SK-N-SH (cell line): ENCODE measurements around the gene LIN37. TPM values are rescaled to one million over a fixed set of nuclear protein-coding genes. Genes with fewer than 3 reads are reported as not detected.

Source experiments
- CTCF ChIA-PET: fragments of 300-600, 350-600 bp; formaldehyde crosslinking; extraction: SDS; loops from one replicate; lab custom pipeline; 2021; lab: Yijun Ruan, JAX
- POLR2A ChIA-PET: fragments of 350-600 bp; sonication (Branson Sonifier 250); formaldehyde crosslinking; extraction: SDS; loops from one replicate; lab custom pipeline; 2020; ENCODE audit warnings: antibody characterized with exemption, inconsistent platforms; lab: Yijun Ruan, JAX
- DNase-seq: peaks from one replicate; pipeline ENCODE4 v3.0.0; 2012
- H2AFZ ChIP-seq: fragments of 200-600 bp; sonication (generic); 2 replicates; pipeline ENCODE4 v1.8.1; 2016; ENCODE audit warnings: antibody characterized with exemption, mild to moderate bottlenecking, low read depth
- H3F3A ChIP-seq: fragments of 200-600 bp; sonication (generic); replicated peaks from 2 replicates; pipeline ENCODE3; 2016; ENCODE audit warnings: antibody characterized with exemption, mild to moderate bottlenecking; ENCODE audit not compliant: insufficient read depth
- H3K27ac ChIP-seq, 2 experiments: fragments of 200-500 bp in 1 of 2; fragments of 200-600 bp in 1 of 2; sonication (Bioruptor generic) in 1 of 2; sonication (generic), shearing (Covaris generic) in 1 of 2; 2 replicates each; pipeline versions ENCODE4 v1.5.1 to v1.6.1; 2014 to 2016; ENCODE audit warnings: low read depth in 2 of 2, inconsistent platforms in 1 of 2, low read length in 1 of 2, mild to moderate bottlenecking in 1 of 2, mixed read lengths in 1 of 2
- H3K27me3 ChIP-seq: fragments of 200-600 bp; sonication (generic), shearing (Covaris generic); 2 replicates; pipeline ENCODE4 v1.6.1; 2016; ENCODE audit warnings: mixed run types; ENCODE audit not compliant: insufficient read depth
- H3K36me3 ChIP-seq, 2 experiments: fragments of 200-500 bp in 1 of 2; fragments of 200-600 bp in 1 of 2; sonication (Bioruptor generic) in 1 of 2; sonication (generic) in 1 of 2; replicated peaks in 1 of 2; 2 replicates each; pipeline versions ENCODE3 to v1.5.1; 2014 to 2016; ENCODE audit warnings: low read length in 1 of 2, mild to moderate bottlenecking in 1 of 2; ENCODE audit not compliant: insufficient read depth in 2 of 2, control insufficient read depth in 1 of 2
- H3K4me1 ChIP-seq, 2 experiments: fragments of 200-500 bp in 1 of 2; fragments of 200-600 bp in 1 of 2; sonication (Bioruptor generic) in 1 of 2; sonication (generic), shearing (Covaris generic) in 1 of 2; 2 replicates each; pipeline versions ENCODE4 v1.5.1 to v1.6.1; 2014 to 2016; ENCODE audit warnings: low read depth in 1 of 2, low read length in 1 of 2, mixed run types in 1 of 2; ENCODE audit not compliant: insufficient read depth in 2 of 2, control insufficient read depth in 1 of 2
- H3K4me2 ChIP-seq: fragments of 200-600 bp; sonication (generic), shearing (Covaris generic); 2 replicates; pipeline ENCODE4 v1.6.1; 2017; ENCODE audit warnings: mixed run types
- H3K4me3 ChIP-seq, 2 experiments: fragments of 200-500 bp in 1 of 2; fragments of 200-600 bp in 1 of 2; sonication (Bioruptor generic) in 1 of 2; sonication (generic), shearing (Covaris generic) in 1 of 2; 2 replicates each; pipeline versions ENCODE4 v1.5.1 to v1.8.1; 2014 to 2016; ENCODE audit warnings: low read depth in 2 of 2, inconsistent platforms in 1 of 2, low read length in 1 of 2, mild to moderate bottlenecking in 1 of 2, mixed read lengths in 1 of 2, moderate library complexity in 1 of 2
- H3K79me2 ChIP-seq: fragments of 200-600 bp; sonication (generic); 2 replicates; pipeline ENCODE4 v1.8.1; 2017; ENCODE audit warnings: mild to moderate bottlenecking; ENCODE audit not compliant: insufficient read depth
- H3K9ac ChIP-seq: fragments of 200-600 bp; sonication (generic); 2 replicates; pipeline ENCODE4 v1.6.1; 2017; ENCODE audit warnings: mixed run types
- H3K9me2 ChIP-seq: fragments of 200-600 bp; sonication (generic); 2 replicates; pipeline ENCODE4 v1.6.1; 2017; ENCODE audit warnings: mixed run types
- H3K9me3 ChIP-seq: fragments of 200-600 bp; sonication (generic); 2 replicates; pipeline ENCODE4 v1.6.1; 2017; ENCODE audit warnings: mixed run types, mild to moderate bottlenecking, moderate library complexity
- H4K20me1 ChIP-seq: fragments of 200-600 bp; sonication (generic); 2 replicates; pipeline ENCODE4 v1.6.1; 2017; ENCODE audit warnings: mild to moderate bottlenecking, mixed run types; ENCODE audit not compliant: insufficient read depth
- CHD2 ChIP-seq: fragments of 150-350 bp; IDR thresholded peaks from 2 replicates; pipeline ENCODE4 v1.6.1; 2018; ENCODE audit warnings: low read length; ENCODE audit not compliant: partially characterized antibody
- EP300 ChIP-seq, 2 experiments: IDR thresholded peaks; 2 replicates each; pipeline versions ENCODE4 v1.4.0 to v1.6.1; 2012; ENCODE audit warnings: borderline replicate concordance in 1 of 2, low read depth in 1 of 2, low read length in 1 of 2
- FOSL2 ChIP-seq: IDR thresholded peaks from 2 replicates; pipeline ENCODE4 v1.4.0; 2012; ENCODE audit warnings: low read depth, mild to moderate bottlenecking, moderate library complexity, borderline replicate concordance
- FOXJ3 ChIP-seq: sonication (generic); formaldehyde crosslinking; IDR thresholded peaks from 2 replicates; pipeline ENCODE4 v1.5.1; 2020; ENCODE audit warnings: mild to moderate bottlenecking, missing genetic modification reagents
- FOXM1 ChIP-seq: IDR thresholded peaks from 2 replicates; pipeline ENCODE4 v1.4.0; 2012; ENCODE audit warnings: low read depth, mild to moderate bottlenecking
- GABPA ChIP-seq: IDR thresholded peaks from 2 replicates; pipeline ENCODE4 v1.4.0; 2012; ENCODE audit warnings: low read depth, mild to moderate bottlenecking
- GATA2 ChIP-seq: sonication (generic); formaldehyde crosslinking; IDR thresholded peaks from 2 replicates; pipeline ENCODE4 v1.5.0; 2020; ENCODE audit warnings: mild to moderate bottlenecking, missing genetic modification reagents
- MXI1 ChIP-seq: IDR thresholded peaks from 2 replicates; pipeline ENCODE4 v1.6.1; 2012; ENCODE audit warnings: mild to moderate bottlenecking, low read depth, low read length, improper control_type of control experiment
- NRF1 ChIP-seq: IDR thresholded peaks from 2 replicates; pipeline ENCODE4 v1.6.1; 2012; ENCODE audit warnings: low read depth, mild to moderate bottlenecking, low read length
- SIN3A ChIP-seq: IDR thresholded peaks from 2 replicates; pipeline ENCODE4 v1.6.1; 2012; ENCODE audit warnings: low read depth, mild to moderate bottlenecking, low read length, moderate library complexity, borderline replicate concordance
- TAF1 ChIP-seq: IDR thresholded peaks from 2 replicates; pipeline ENCODE4 v1.6.1; 2012; ENCODE audit warnings: low read depth, mild to moderate bottlenecking, low read length, moderate library complexity, borderline replicate concordance
- TEAD4 ChIP-seq: IDR thresholded peaks from 2 replicates; pipeline ENCODE4 v1.4.0; 2012; ENCODE audit warnings: mild to moderate bottlenecking, borderline replicate concordance; ENCODE audit not compliant: insufficient read depth
- YY1 ChIP-seq: IDR thresholded peaks from 2 replicates; pipeline ENCODE4 v1.4.0; 2012; ENCODE audit warnings: low read depth, mild to moderate bottlenecking
- WGBS: methylation state at CpG from one replicate; pipeline ENCODE4 v1.1.6; 2017; ENCODE audit warnings: low lambda C conversion rate; 5-methylcytosine and 5-hydroxymethylcytosine counted together
- polyA plus RNA-seq, 3 experiments: library from polyadenylated mRNA; depleted of rRNA; stranded (reverse); fragments of >200 nt; gene quantifications; 2 replicates each; pipeline ENCODE4 v1.2.3, GENCODE V29; 2012
- TF ChIP-seq, protein P1 (sequence below): fragments of 150-350 bp; IDR thresholded peaks from 2 replicates; pipeline ENCODE4 v1.6.1; 2017; ENCODE audit warnings: antibody characterized with exemption, low read length, low read depth, borderline replicate concordance
- TF ChIP-seq, protein P2 (sequence below): IDR thresholded peaks from 2 replicates; pipeline ENCODE4 v1.6.1; 2012; ENCODE audit warnings: mild to moderate bottlenecking, low read depth, low read length, moderate library complexity
- TF ChIP-seq, protein P3 (sequence below): fragments of 150-350 bp; IDR thresholded peaks from 2 replicates; pipeline ENCODE4 v1.6.1; 2016; ENCODE audit warnings: mild to moderate bottlenecking, low read depth, low read length
- TF ChIP-seq, protein P4 (sequence below): fragments of 200-600 bp; sonication (generic); IDR thresholded peaks from 2 replicates; pipeline ENCODE4 v1.6.1; 2017; ENCODE audit warnings: antibody characterized with exemption, mild to moderate bottlenecking, moderate library complexity
- TF ChIP-seq, protein P5 (sequence below): IDR thresholded peaks from 2 replicates; pipeline ENCODE4 v1.4.0; 2012; ENCODE audit warnings: low read depth, borderline replicate concordance
- TF ChIP-seq, protein P6 (sequence below): IDR thresholded peaks from 2 replicates; pipeline ENCODE4 v1.4.0; 2012; ENCODE audit warnings: low read depth, borderline replicate concordance

Gene LIN37
- polyA plus RNA-seq, 1 of the 3 experiments (the other 2 are of a cell fraction): 21.1 TPM

DNA sequence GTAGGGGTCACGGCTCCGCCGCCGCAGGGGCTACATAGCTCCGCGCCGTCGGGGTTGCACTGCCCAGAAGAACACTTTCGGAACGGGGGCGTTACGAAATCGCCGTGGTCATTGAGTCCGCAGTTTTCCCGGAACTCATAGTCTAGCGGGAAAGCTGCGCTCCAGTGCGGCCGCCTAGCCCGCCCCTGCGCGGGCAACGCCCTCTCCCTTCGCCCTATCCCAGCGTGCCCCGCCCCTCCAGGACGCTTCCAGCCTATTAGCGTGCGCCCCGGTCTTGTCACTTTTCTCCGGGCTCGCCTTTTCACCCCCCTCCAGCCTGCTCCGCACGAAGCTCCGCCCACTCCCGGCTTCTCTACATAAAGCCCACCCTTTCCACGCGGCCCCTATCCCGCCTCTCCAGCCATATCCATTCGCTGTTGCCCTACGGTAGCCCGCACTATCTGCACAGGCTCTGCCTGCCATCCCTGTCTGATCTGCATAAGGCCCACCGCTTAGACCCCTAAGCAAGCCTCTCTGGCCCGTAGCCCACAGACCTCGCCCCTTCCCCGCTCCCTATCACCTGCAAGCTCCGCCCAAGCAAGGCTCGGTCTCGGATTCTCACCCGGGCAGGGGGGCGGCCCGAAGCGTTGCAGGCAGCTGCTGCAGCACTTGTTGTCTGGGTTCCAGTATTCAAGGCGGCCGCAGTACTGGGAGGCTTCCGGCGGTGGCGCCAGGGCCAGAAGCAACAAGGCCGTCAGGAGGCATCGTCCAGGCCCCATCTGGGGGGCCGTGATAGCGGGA, 7.8 kb upstream of the LIN37 start:
- H3K9ac ChIP-seq: peak overlapping the region; percentile 67; the same call in 1 of the 2 replicates
- TF ChIP-seq YY1 (0 out of 2 replicates have a peak, but pooled peaks have one; percentile 11), EP300 (IDR thresholded peaks at IDR 0.05; ENCODE audit: borderline replicate concordance in 1 of 2, low read depth in 1 of 2, low read length in 1 of 2) (0 out of 4 replicates have a peak, but pooled peaks of 1 of the 2 experiments have one; percentile 3), GABPA (no peak; the same call in none of the 2 replicates), TAF1 (no peak; the same call in 1 of the 2 replicates), CHD2 (no peak), SIN3A (peak; percentile 70; the same call in 1 of the 2 replicates), MXI1 (peak; percentile 78), NRF1 (peak; percentile 77), TEAD4 (no peak), FOXM1 (no peak), FOSL2 (no peak), GATA2 (CRISPR knock-in tag) (no peak), FOXJ3 (CRISPR knock-in tag) (0 out of 2 replicates have a peak, but pooled peaks have one; percentile 41)
- TF ChIP-seq, protein P1, sequence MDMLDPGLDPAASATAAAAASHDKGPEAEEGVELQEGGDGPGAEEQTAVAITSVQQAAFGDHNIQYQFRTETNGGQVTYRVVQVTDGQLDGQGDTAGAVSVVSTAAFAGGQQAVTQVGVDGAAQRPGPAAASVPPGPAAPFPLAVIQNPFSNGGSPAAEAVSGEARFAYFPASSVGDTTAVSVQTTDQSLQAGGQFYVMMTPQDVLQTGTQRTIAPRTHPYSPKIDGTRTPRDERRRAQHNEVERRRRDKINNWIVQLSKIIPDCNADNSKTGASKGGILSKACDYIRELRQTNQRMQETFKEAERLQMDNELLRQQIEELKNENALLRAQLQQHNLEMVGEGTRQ: no peak
- TF ChIP-seq, protein P2, sequence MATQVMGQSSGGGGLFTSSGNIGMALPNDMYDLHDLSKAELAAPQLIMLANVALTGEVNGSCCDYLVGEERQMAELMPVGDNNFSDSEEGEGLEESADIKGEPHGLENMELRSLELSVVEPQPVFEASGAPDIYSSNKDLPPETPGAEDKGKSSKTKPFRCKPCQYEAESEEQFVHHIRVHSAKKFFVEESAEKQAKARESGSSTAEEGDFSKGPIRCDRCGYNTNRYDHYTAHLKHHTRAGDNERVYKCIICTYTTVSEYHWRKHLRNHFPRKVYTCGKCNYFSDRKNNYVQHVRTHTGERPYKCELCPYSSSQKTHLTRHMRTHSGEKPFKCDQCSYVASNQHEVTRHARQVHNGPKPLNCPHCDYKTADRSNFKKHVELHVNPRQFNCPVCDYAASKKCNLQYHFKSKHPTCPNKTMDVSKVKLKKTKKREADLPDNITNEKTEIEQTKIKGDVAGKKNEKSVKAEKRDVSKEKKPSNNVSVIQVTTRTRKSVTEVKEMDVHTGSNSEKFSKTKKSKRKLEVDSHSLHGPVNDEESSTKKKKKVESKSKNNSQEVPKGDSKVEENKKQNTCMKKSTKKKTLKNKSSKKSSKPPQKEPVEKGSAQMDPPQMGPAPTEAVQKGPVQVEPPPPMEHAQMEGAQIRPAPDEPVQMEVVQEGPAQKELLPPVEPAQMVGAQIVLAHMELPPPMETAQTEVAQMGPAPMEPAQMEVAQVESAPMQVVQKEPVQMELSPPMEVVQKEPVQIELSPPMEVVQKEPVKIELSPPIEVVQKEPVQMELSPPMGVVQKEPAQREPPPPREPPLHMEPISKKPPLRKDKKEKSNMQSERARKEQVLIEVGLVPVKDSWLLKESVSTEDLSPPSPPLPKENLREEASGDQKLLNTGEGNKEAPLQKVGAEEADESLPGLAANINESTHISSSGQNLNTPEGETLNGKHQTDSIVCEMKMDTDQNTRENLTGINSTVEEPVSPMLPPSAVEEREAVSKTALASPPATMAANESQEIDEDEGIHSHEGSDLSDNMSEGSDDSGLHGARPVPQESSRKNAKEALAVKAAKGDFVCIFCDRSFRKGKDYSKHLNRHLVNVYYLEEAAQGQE: no peak
- TF ChIP-seq, protein P3, sequence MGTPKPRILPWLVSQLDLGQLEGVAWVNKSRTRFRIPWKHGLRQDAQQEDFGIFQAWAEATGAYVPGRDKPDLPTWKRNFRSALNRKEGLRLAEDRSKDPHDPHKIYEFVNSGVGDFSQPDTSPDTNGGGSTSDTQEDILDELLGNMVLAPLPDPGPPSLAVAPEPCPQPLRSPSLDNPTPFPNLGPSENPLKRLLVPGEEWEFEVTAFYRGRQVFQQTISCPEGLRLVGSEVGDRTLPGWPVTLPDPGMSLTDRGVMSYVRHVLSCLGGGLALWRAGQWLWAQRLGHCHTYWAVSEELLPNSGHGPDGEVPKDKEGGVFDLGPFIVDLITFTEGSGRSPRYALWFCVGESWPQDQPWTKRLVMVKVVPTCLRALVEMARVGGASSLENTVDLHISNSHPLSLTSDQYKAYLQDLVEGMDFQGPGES: peak; percentile 7; the same call in 1 of the 2 replicates
- TF ChIP-seq, protein P4, sequence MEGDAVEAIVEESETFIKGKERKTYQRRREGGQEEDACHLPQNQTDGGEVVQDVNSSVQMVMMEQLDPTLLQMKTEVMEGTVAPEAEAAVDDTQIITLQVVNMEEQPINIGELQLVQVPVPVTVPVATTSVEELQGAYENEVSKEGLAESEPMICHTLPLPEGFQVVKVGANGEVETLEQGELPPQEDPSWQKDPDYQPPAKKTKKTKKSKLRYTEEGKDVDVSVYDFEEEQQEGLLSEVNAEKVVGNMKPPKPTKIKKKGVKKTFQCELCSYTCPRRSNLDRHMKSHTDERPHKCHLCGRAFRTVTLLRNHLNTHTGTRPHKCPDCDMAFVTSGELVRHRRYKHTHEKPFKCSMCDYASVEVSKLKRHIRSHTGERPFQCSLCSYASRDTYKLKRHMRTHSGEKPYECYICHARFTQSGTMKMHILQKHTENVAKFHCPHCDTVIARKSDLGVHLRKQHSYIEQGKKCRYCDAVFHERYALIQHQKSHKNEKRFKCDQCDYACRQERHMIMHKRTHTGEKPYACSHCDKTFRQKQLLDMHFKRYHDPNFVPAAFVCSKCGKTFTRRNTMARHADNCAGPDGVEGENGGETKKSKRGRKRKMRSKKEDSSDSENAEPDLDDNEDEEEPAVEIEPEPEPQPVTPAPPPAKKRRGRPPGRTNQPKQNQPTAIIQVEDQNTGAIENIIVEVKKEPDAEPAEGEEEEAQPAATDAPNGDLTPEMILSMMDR: peak; percentile 31; the same call in 1 of the 2 replicates
- TF ChIP-seq, protein P5, sequence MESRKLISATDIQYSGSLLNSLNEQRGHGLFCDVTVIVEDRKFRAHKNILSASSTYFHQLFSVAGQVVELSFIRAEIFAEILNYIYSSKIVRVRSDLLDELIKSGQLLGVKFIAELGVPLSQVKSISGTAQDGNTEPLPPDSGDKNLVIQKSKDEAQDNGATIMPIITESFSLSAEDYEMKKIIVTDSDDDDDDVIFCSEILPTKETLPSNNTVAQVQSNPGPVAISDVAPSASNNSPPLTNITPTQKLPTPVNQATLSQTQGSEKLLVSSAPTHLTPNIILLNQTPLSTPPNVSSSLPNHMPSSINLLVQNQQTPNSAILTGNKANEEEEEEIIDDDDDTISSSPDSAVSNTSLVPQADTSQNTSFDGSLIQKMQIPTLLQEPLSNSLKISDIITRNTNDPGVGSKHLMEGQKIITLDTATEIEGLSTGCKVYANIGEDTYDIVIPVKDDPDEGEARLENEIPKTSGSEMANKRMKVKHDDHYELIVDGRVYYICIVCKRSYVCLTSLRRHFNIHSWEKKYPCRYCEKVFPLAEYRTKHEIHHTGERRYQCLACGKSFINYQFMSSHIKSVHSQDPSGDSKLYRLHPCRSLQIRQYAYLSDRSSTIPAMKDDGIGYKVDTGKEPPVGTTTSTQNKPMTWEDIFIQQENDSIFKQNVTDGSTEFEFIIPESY: no peak
- TF ChIP-seq, protein P6, sequence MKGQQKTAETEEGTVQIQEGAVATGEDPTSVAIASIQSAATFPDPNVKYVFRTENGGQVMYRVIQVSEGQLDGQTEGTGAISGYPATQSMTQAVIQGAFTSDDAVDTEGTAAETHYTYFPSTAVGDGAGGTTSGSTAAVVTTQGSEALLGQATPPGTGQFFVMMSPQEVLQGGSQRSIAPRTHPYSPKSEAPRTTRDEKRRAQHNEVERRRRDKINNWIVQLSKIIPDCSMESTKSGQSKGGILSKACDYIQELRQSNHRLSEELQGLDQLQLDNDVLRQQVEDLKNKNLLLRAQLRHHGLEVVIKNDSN: no peak

More for the DNA sequence above, 7.8 kb upstream of the LIN37 start:
- Histone ChIP-seq H3K27ac (peak overlapping the region; percentile 63 to 90; a peak in 3 of 4 replicates), H3K27me3 (no peaks in the 10 kb centered on the region), H3K36me3 (peaks cover 6 to 30% of the 10 kb centered on the region in 2 experiments), H3K9me2 (no peaks in the 10 kb centered on the region), H2AFZ (peak overlapping the region; percentile 95), H4K20me1 (no peaks in the 10 kb centered on the region), H3F3A (peaks cover 12% of the 10 kb centered on the region), H3K79me2 (peaks cover under 1% of the 10 kb centered on the region; the same call in 1 of the 2 replicates), H3K9me3 (no peaks in the 10 kb centered on the region), H3K4me3 (peak overlapping the region; percentile 63 to 88), H3K4me1 (peaks cover 4 to 18% of the 10 kb centered on the region in 2 experiments; a peak in 2 of 4 replicates), H3K4me2 (peak overlapping the region; percentile 97)
- WGBS: 1% methylated on average over 42 of the region's 63 CpGs
- POLR2A ChIA-PET: interaction anchor here (0.7 to 2.0 kb wide), 10 partner anchors 10 to 128 kb away, joined by 3 to 10 read pairs (median 4); partner anchors contain the start of genes COX6B1 and HSPB6
- CTCF ChIA-PET: interaction anchor here (0.5 to 1.6 kb wide), 10 partner anchors 13 to 832 kb away, joined by 3 to 7 read pairs (median 3); partner anchors contain the start of gene COX6B1
- peak; percentile 99 for DNase-seq
